ENCODE results near the gene SMYD3.

SMYD3 gene

GRCh38 chr1:246460406-246460805 lies 46.7 kb downstream of the SMYD3 start:
- DNase-seq, result no peak
- no peak for TF ChIP-seq CTCF (IDR thresholded peaks at IDR 0.05)
- H3K27me3 Mint-ChIP-seq (ENCODE audit: low read depth, poor library complexity), result no peaks in the 10 kb centered on the region
- H3K4me3 Mint-ChIP-seq, result no peak overlapping the region
- H3K36me3 Mint-ChIP-seq (ENCODE audit: low read depth), result peaks cover 8% of the 10 kb centered on the region
- peaks cover 6% of the 10 kb centered on the region for H3K9me3 Mint-ChIP-seq
- no peak overlapping the region for H3K27ac Mint-ChIP-seq
- peaks cover 19% of the 10 kb centered on the region for H3K4me1 Mint-ChIP-seq

GRCh38 chr1:246459221-246459620 lies 47.9 kb downstream of the SMYD3 start:
- H3K27ac Mint-ChIP-seq, result peak overlapping the region; percentile 91
- H3K27me3 Mint-ChIP-seq (ENCODE audit: low read depth, poor library complexity), result no peaks in the 10 kb centered on the region
- TF ChIP-seq CTCF (IDR thresholded peaks at IDR 0.05), result no peak

GRCh38 chr1:246455476-246455875 lies 51.6 kb downstream of the SMYD3 start:
- Mint-ChIP-seq H3K4me3 (no peak overlapping the region), H3K9me3 (peaks cover 6% of the 10 kb centered on the region)
- no peak for DNase-seq

More at GRCh38 chr1:246459221-246459620, 47.9 kb downstream of the SMYD3 start:
- Mint-ChIP-seq H3K4me1 (peaks cover 19% of the 10 kb centered on the region), H3K4me3 (no peak overlapping the region), H3K36me3 (ENCODE audit: low read depth) (peaks cover 8% of the 10 kb centered on the region), H3K9me3 (peaks cover 6% of the 10 kb centered on the region)
- DNase-seq, result no peak

GRCh38 chr1:246454655-246455054 lies 52.4 kb downstream of the SMYD3 start:
- Mint-ChIP-seq H3K4me1 (peaks cover 26% of the 10 kb centered on the region), H3K4me3 (no peak overlapping the region), H3K9me3 (peaks cover 6% of the 10 kb centered on the region), H3K36me3 (ENCODE audit: low read depth) (peaks cover 8% of the 10 kb centered on the region), H3K27me3 (ENCODE audit: low read depth, poor library complexity) (no peaks in the 10 kb centered on the region), H3K27ac (no peak overlapping the region)
- TF ChIP-seq CTCF (IDR thresholded peaks at IDR 0.05), result no peak
- no peak for DNase-seq

More at GRCh38 chr1:246455476-246455875, 51.6 kb downstream of the SMYD3 start:
- H3K27ac Mint-ChIP-seq, result no peak overlapping the region
- H3K4me1 Mint-ChIP-seq, result peaks cover 26% of the 10 kb centered on the region
- TF ChIP-seq CTCF (IDR thresholded peaks at IDR 0.05), result no peak
- H3K27me3 Mint-ChIP-seq (ENCODE audit: low read depth, poor library complexity), result no peaks in the 10 kb centered on the region
- peaks cover 8% of the 10 kb centered on the region for H3K36me3 Mint-ChIP-seq (ENCODE audit: low read depth)

GRCh38 chr1:246450611-246451251 lies 56.3 kb downstream of the SMYD3 start:
- H3K4me1 Mint-ChIP-seq, result peaks cover 35% of the 10 kb centered on the region
- no peaks in the 10 kb centered on the region for H3K27me3 Mint-ChIP-seq (ENCODE audit: low read depth, poor library complexity)
- H3K9me3 Mint-ChIP-seq, result peaks cover 5% of the 10 kb centered on the region
- DNase-seq, result no peak
- peak; percentile 74 for TF ChIP-seq CTCF (IDR thresholded peaks at IDR 0.05)
- no peak overlapping the region for H3K27ac Mint-ChIP-seq
- H3K4me3 Mint-ChIP-seq, result no peak overlapping the region
- peaks cover 3% of the 10 kb centered on the region for H3K36me3 Mint-ChIP-seq (ENCODE audit: low read depth)

- no peak for TF ChIP-seq CTCF (IDR thresholded peaks at IDR 0.05)
- Mint-ChIP-seq H3K27me3 (ENCODE audit: low read depth, poor library complexity) (no peaks in the 10 kb centered on the region), H3K9me3 (peaks cover 5% of the 10 kb centered on the region), H3K4me3 (no peak overlapping the region), H3K27ac (peak overlapping the region; percentile 20), H3K36me3 (ENCODE audit: low read depth) (peaks cover 3% of the 10 kb centered on the region), H3K4me1 (peaks cover 35% of the 10 kb centered on the region)
- DNase-seq, result no peak
Measured at GRCh38 chr1:246448373-246448772, 58.7 kb downstream of the SMYD3 start.

Data from nephron progenitor cell (in vitro differentiated cells).